ENCODE data around the gene VPS41. TPM values are rescaled to one million over a fixed set of nuclear protein-coding genes. Genes with fewer than 3 reads are reported as not detected.

Gene VPS41
- polyA plus RNA-seq, 4 donors, result 8.6 to 67.7 (median 14.4) TPM

DNA sequence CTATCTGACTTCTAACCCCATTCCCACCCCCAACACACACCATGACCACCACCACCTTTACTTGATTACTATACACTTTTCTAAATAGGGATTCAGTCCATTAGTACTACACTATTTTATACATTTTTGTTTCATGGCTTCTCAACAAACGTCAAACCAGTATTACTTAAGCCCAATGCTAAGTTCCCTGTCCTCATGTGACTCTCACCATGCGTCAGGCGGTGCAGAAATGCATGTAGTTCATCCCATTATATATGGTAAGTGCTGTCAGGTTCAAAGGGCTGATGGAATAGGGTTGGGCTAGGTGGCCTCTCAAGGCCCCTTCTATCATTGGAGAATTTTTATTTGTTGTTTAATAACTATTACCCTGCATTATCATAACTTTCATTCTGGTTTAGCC, 19.5 kb upstream of the VPS41 start:
- FAIRE-seq (no peak), DNase-seq (no peak)
- Histone ChIP-seq H3K27ac (ENCODE audit: low read depth in 1 of 3, low read length in 2 of 3) (no peak overlapping the region), H3K9me3 (ENCODE audit: control insufficient read depth in 2 of 2, insufficient read depth in 1 of 2, low read depth in 1 of 2, low read length in 1 of 2) (no peaks in the 10 kb centered on the region), H3K4me3 (ENCODE audit: low read depth in 1 of 3, low read length in 3 of 3) (no peak overlapping the region), H3K27me3 (ENCODE audit: control insufficient read depth in 3 of 3, insufficient read depth in 3 of 3, low read length in 3 of 3) (peaks cover 0 to 3% (median 0%) of the 10 kb centered on the region in 3 donors), H3K4me1 (ENCODE audit: control insufficient read depth in 3 of 3, insufficient read depth in 2 of 3, low read depth in 1 of 3, low read length in 2 of 3) (no peaks in the 10 kb centered on the region), H3K36me3 (ENCODE audit: control insufficient read depth in 3 of 3, insufficient read depth in 2 of 3, low read depth in 1 of 3, low read length in 3 of 3) (no peaks in the 10 kb centered on the region)
- 86 to 91% (median 91%) methylated on average over 3 of the region's 3 CpGs for WGBS, 3 donors

DNA sequence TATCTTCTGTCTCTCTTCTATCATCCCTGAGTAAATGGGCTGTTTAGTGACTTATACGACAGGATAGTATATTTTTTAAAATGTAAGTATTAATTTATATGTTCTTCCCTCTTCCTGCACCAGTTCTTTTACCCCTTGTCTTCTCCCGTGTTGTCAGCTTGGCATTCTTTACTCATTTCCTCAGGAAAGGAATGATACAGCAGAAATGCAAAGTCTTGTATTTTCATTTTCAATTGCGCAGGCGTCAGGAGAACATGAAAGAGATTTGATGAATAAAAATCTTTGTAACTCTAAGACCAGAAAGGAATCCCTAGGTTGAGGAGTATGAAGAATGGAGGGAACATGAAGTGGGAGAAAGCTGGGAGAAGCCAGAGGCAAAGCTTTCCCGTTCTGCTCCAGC, 18.8 kb upstream of the VPS41 start:
- no peak overlapping the region for H3K27ac ChIP-seq (ENCODE audit: low read depth in 1 of 3, low read length in 2 of 3)
- no peaks in the 10 kb centered on the region for H3K9me3 ChIP-seq (ENCODE audit: control insufficient read depth in 2 of 2, insufficient read depth in 1 of 2, low read depth in 1 of 2, low read length in 1 of 2)
- no peak overlapping the region for H3K4me3 ChIP-seq (ENCODE audit: low read depth in 1 of 3, low read length in 3 of 3)
- WGBS, 3 donors, result 64 to 70% (median 66%) methylated on average over 5 of the region's 5 CpGs
- H3K4me1 ChIP-seq (ENCODE audit: control insufficient read depth in 3 of 3, insufficient read depth in 2 of 3, low read depth in 1 of 3, low read length in 2 of 3), result no peaks in the 10 kb centered on the region
- no peak for DNase-seq
- peaks cover 0 to 3% (median 0%) of the 10 kb centered on the region in 3 donors for H3K27me3 ChIP-seq (ENCODE audit: control insufficient read depth in 3 of 3, insufficient read depth in 3 of 3, low read length in 3 of 3)
- no peak for FAIRE-seq
- H3K36me3 ChIP-seq (ENCODE audit: control insufficient read depth in 3 of 3, insufficient read depth in 2 of 3, low read depth in 1 of 3, low read length in 3 of 3), result no peaks in the 10 kb centered on the region

DNA sequence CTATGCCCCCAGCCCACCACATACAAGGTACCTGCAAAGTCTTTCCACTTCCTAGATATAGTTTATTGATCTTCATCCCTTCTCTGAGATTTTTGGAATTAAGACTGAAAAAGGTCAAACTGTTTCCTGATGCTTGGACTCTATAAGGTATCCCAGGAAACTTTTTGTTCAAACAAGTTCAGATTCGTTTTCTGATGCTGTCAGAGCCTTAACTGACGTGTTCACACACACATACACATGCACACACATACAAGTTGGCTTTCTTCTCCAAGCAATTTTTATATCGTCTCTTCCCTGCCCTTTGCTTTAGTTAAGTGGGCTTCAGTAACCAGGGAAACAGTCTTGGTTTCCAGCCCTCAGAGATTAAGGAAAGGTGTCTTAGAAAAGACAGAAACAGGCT, 11.7 kb upstream of the VPS41 start:
- H3K9me3 ChIP-seq (ENCODE audit: control insufficient read depth in 2 of 2, insufficient read depth in 1 of 2, low read depth in 1 of 2, low read length in 1 of 2), result no peaks in the 10 kb centered on the region
- peaks cover 0 to 3% (median 0%) of the 10 kb centered on the region in 3 donors for H3K27me3 ChIP-seq (ENCODE audit: control insufficient read depth in 3 of 3, insufficient read depth in 3 of 3, low read length in 3 of 3)
- H3K4me3 ChIP-seq (ENCODE audit: low read depth in 1 of 3, low read length in 3 of 3), result no peak overlapping the region
- H3K4me1 ChIP-seq (ENCODE audit: control insufficient read depth in 3 of 3, insufficient read depth in 2 of 3, low read depth in 1 of 3, low read length in 2 of 3), result no peaks in the 10 kb centered on the region
- H3K36me3 ChIP-seq (ENCODE audit: control insufficient read depth in 3 of 3, insufficient read depth in 2 of 3, low read depth in 1 of 3, low read length in 3 of 3), result no peaks in the 10 kb centered on the region
- DNase-seq (no peak), FAIRE-seq (no peak)
- no peak overlapping the region for H3K27ac ChIP-seq (ENCODE audit: low read depth in 1 of 3, low read length in 2 of 3)
- WGBS, 3 donors, result 74 to 80% (median 80%) methylated on average over 3 of the region's 3 CpGs

DNA sequence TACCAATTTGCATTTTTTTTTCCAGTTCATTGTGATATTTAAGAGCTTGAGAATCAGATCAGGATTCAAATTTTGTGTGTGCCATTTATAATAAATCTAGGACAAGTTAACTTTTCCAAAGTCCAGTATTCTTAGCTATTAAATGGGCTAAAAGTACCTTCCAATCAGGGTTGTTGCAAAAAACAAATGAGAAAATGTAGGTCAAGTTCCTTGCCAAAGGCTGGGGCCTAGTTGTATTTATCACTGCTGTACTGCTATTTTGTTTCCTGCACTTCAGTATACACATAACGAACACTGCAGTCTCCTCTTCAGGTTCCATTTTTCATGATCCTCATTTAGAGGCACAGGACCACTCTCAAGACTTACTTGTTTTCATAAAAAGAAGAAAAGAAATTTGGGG, 7.4 kb upstream of the VPS41 start:
- Histone ChIP-seq H3K27me3 (ENCODE audit: control insufficient read depth in 3 of 3, insufficient read depth in 3 of 3, low read length in 3 of 3) (peaks cover 0 to 2% (median 0%) of the 10 kb centered on the region in 3 donors), H3K4me3 (ENCODE audit: low read depth in 1 of 3, low read length in 3 of 3) (no peak overlapping the region), H3K27ac (ENCODE audit: low read depth in 1 of 3, low read length in 2 of 3) (no peak overlapping the region), H3K4me1 (ENCODE audit: control insufficient read depth in 3 of 3, insufficient read depth in 2 of 3, low read depth in 1 of 3, low read length in 2 of 3) (no peaks in the 10 kb centered on the region), H3K9me3 (ENCODE audit: control insufficient read depth in 2 of 2, insufficient read depth in 1 of 2, low read depth in 1 of 2, low read length in 1 of 2) (no peaks in the 10 kb centered on the region), H3K36me3 (ENCODE audit: control insufficient read depth in 3 of 3, insufficient read depth in 2 of 3, low read depth in 1 of 3, low read length in 3 of 3) (no peaks in the 10 kb centered on the region)
- 81 to 92% (median 84%) methylated on average over 1 of the region's 1 CpG for WGBS, 3 donors
- FAIRE-seq (no peak), DNase-seq (no peak)

DNA sequence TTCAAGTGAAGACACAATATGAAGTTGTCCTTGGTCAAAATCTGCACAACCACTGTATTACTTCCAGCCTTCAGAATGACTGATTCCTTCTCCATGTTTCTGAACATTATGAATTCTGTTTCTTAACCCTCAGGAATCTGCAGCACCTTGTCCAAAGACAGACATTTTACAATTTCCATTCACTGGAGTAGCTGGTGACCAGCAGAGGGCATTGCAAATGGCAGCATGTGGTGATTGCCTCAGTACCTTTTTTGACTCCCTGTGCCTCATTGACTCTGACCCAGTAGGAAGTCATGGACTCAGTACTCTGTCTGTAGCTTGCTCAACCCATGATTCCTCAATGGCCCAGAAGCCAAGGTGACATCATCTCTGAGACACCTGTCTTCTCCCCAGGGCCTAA, 879 bp upstream of the VPS41 start:
- H3K4me1 ChIP-seq (ENCODE audit: control insufficient read depth in 3 of 3, insufficient read depth in 2 of 3, low read depth in 1 of 3, low read length in 2 of 3), result peaks cover 0 to 4% (median 3%) of the 10 kb centered on the region in 3 donors
- peaks cover 0 to 2% (median 0%) of the 10 kb centered on the region in 3 donors for H3K27me3 ChIP-seq (ENCODE audit: control insufficient read depth in 3 of 3, insufficient read depth in 3 of 3, low read length in 3 of 3)
- no peaks in the 10 kb centered on the region for H3K9me3 ChIP-seq (ENCODE audit: control insufficient read depth in 2 of 2, insufficient read depth in 1 of 2, low read depth in 1 of 2, low read length in 1 of 2)
- FAIRE-seq, result no peak
- H3K27ac ChIP-seq (ENCODE audit: low read depth in 1 of 3, low read length in 2 of 3), result no peak overlapping the region
- DNase-seq, result no peak
- H3K4me3 ChIP-seq (ENCODE audit: low read depth in 1 of 3, low read length in 3 of 3), result no peak overlapping the region
- H3K36me3 ChIP-seq (ENCODE audit: control insufficient read depth in 3 of 3, insufficient read depth in 2 of 3, low read depth in 1 of 3, low read length in 3 of 3), result no peaks in the 10 kb centered on the region

DNA sequence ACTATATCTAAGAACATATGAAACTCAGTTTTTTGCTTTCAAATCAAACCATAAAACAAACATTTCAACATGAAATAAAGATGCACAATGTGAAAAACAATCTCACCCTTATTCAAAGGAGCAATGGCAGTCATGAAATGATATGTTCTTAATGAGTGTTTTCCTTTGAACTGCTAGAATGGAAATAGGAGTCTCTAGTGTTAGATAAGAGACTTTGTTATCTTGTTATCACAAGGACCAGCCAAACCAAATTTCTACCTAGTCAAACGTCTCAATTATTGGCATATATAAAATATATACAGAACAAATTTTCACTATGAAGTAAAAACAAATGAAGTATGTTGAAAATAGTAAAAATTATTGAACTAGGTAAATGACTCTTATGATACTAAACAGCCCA, 1.2 kb downstream of the VPS41 start:
- 6 to 34% (median 15%) methylated on average over 1 of the region's 1 CpG for WGBS, 3 donors
- Histone ChIP-seq H3K36me3 (ENCODE audit: control insufficient read depth in 3 of 3, insufficient read depth in 2 of 3, low read depth in 1 of 3, low read length in 3 of 3) (no peaks in the 10 kb centered on the region), H3K9me3 (ENCODE audit: control insufficient read depth in 2 of 2, insufficient read depth in 1 of 2, low read depth in 1 of 2, low read length in 1 of 2) (no peaks in the 10 kb centered on the region), H3K27me3 (ENCODE audit: control insufficient read depth in 3 of 3, insufficient read depth in 3 of 3, low read length in 3 of 3) (no peaks in the 10 kb centered on the region), H3K4me1 (ENCODE audit: control insufficient read depth in 3 of 3, insufficient read depth in 2 of 3, low read depth in 1 of 3, low read length in 2 of 3) (peaks cover 0 to 4% (median 3%) of the 10 kb centered on the region in 3 donors), H3K4me3 (ENCODE audit: low read depth in 1 of 3, low read length in 3 of 3) (no peak overlapping the region), H3K27ac (ENCODE audit: low read depth in 1 of 3, low read length in 2 of 3) (no peak overlapping the region)
- DNase-seq (no peak), FAIRE-seq (no peak)

DNA sequence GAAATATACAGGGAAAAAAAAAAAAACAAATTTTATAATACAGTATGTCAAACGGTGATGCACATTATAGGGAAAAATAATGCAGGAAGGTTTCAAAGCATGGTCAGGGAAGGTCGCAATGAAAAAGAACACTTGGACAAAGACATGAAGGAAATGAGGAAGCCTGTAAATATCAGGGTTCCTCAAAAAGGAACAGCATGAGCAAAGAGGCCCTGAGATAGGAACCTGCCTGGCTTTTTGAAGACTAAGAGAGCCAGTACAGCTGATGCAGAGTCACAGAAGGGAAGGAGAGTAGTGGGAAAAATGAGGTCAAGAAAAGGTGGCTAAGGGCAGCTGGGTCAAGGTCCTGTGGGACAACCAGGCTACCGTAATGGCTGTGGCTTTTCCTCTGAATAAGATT, 1.9 kb downstream of the VPS41 start:
- WGBS, 3 donors, result 83 to 90% (median 86%) methylated on average over 3 of the region's 3 CpGs
- no peak for FAIRE-seq

DNA sequence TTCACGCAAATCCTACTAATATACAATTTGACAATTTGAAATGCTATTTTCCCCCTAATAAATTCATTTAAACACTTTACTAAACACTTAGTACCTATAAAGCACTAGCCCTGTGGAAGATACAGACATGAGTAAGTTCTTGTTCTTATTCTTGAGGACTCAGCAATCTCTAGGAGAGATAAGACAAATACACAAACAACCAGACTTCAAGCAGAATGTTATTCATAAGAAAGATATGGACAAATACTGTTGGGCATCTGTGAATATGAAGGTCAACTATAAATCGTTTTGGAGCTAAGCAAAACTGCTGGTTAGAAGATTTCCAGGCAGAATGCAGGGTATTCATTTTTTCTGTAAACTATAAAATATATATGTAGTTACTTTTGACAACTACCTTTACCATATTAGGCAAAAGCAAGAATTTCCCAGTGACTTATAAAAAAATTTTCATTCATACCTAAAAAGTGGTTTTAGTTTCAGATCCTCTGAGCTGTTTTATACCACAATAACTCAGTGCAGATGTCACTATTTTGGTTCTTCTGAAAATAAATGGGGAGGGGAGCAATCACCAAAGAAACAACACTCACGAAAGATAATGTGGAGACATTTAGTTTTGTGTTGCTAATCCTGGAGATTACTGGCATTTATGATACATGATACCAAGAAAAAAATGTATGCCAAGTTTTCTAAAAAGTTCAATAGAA, 3.8 kb downstream of the VPS41 start:
- Histone ChIP-seq H3K9me3 (ENCODE audit: control insufficient read depth in 2 of 2, insufficient read depth in 1 of 2, low read depth in 1 of 2, low read length in 1 of 2) (no peaks in the 10 kb centered on the region), H3K36me3 (ENCODE audit: control insufficient read depth in 3 of 3, insufficient read depth in 2 of 3, low read depth in 1 of 3, low read length in 3 of 3) (peaks cover 0 to 2% (median 0%) of the 10 kb centered on the region in 3 donors), H3K27ac (ENCODE audit: low read depth in 1 of 3, low read length in 2 of 3) (no peak overlapping the region), H3K4me1 (ENCODE audit: control insufficient read depth in 3 of 3, insufficient read depth in 2 of 3, low read depth in 1 of 3, low read length in 2 of 3) (peaks cover 0 to 4% (median 3%) of the 10 kb centered on the region in 3 donors), H3K4me3 (ENCODE audit: low read depth in 1 of 3, low read length in 3 of 3) (no peak overlapping the region), H3K27me3 (ENCODE audit: control insufficient read depth in 3 of 3, insufficient read depth in 3 of 3, low read length in 3 of 3) (no peaks in the 10 kb centered on the region)
- DNase-seq (no peak), FAIRE-seq (no peak)
- WGBS, 3 donors, result 63 to 75% (median 73%) methylated on average over 3 of the region's 3 CpGs

More for the DNA sequence above, 1.9 kb downstream of the VPS41 start:
- DNase-seq, result no peak
- H3K4me3 ChIP-seq (ENCODE audit: low read depth in 1 of 3, low read length in 3 of 3), result no peak overlapping the region
- peaks cover 0 to 4% (median 3%) of the 10 kb centered on the region in 3 donors for H3K4me1 ChIP-seq (ENCODE audit: control insufficient read depth in 3 of 3, insufficient read depth in 2 of 3, low read depth in 1 of 3, low read length in 2 of 3)
- no peak overlapping the region for H3K27ac ChIP-seq (ENCODE audit: low read depth in 1 of 3, low read length in 2 of 3)
- H3K9me3 ChIP-seq (ENCODE audit: control insufficient read depth in 2 of 2, insufficient read depth in 1 of 2, low read depth in 1 of 2, low read length in 1 of 2), result no peaks in the 10 kb centered on the region
- H3K36me3 ChIP-seq (ENCODE audit: control insufficient read depth in 3 of 3, insufficient read depth in 2 of 3, low read depth in 1 of 3, low read length in 3 of 3), result peaks cover 0 to 2% (median 0%) of the 10 kb centered on the region in 3 donors
- H3K27me3 ChIP-seq (ENCODE audit: control insufficient read depth in 3 of 3, insufficient read depth in 3 of 3, low read length in 3 of 3), result no peaks in the 10 kb centered on the region

DNA sequence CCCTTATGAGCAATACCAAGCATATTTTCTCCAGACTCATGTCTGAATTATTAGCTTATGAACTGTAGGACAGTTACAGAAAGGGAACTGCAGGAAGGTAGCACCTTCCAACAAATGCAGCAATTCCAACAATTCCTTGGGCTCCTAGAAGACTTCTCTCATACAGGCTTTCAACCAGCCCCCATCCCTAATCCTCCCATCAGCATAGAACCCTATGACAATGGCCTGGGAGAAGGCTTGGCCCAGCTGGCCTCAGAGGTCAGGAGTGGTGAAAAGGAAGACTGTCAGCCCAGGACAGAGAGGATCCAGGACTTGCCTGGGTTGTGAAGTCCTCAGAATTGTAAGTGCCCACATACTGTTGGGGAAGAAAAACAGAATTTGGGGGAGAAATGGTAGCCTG, 5.9 kb downstream of the VPS41 start:
- DNase-seq (no peak), FAIRE-seq (no peak)
- H3K4me1 ChIP-seq (ENCODE audit: control insufficient read depth in 3 of 3, insufficient read depth in 2 of 3, low read depth in 1 of 3, low read length in 2 of 3), result peaks cover 0 to 4% (median 1%) of the 10 kb centered on the region in 3 donors
- H3K27me3 ChIP-seq (ENCODE audit: control insufficient read depth in 3 of 3, insufficient read depth in 3 of 3, low read length in 3 of 3), result no peaks in the 10 kb centered on the region
- peaks cover 0 to 2% (median 0%) of the 10 kb centered on the region in 3 donors for H3K36me3 ChIP-seq (ENCODE audit: control insufficient read depth in 3 of 3, insufficient read depth in 2 of 3, low read depth in 1 of 3, low read length in 3 of 3)
- H3K4me3 ChIP-seq (ENCODE audit: low read depth in 1 of 3, low read length in 3 of 3), result no peak overlapping the region
- no peak overlapping the region for H3K27ac ChIP-seq (ENCODE audit: low read depth in 1 of 3, low read length in 2 of 3)
- no peaks in the 10 kb centered on the region for H3K9me3 ChIP-seq (ENCODE audit: control insufficient read depth in 2 of 2, insufficient read depth in 1 of 2, low read depth in 1 of 2, low read length in 1 of 2)

All from small intestine (tissue), 7 donors.